ENCODE results near the gene CHKB.

DNA sequence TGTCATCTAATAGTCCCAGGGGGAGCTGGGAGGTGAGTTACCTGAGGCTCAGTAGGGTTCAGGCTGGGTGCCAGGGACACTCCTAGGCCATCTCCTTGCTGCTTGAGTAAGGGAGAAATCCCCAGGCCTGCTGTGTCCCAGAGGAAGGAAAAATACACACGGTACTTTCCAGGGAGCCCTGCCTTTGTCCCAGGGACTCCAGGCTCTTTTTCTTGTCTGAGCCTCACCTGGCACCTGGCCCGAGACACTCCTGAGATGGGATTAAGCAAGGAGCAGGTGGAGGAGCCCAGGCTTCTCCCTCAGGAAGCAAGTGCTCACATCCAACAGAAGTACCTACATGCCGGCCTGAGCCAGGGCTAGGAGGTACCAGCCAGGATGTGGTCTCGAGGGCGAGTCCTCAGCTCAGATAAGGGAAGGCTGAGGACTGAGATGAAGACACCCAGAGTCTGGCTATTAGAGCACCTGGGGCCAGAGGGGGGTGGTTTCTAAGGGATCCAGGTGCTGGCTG lies 37.8 kb downstream of the CHKB start:
- TF ChIP-seq POLR2A (IDR thresholded peaks at IDR 0.05): no peak
- TF ChIP-seq, protein P1, sequence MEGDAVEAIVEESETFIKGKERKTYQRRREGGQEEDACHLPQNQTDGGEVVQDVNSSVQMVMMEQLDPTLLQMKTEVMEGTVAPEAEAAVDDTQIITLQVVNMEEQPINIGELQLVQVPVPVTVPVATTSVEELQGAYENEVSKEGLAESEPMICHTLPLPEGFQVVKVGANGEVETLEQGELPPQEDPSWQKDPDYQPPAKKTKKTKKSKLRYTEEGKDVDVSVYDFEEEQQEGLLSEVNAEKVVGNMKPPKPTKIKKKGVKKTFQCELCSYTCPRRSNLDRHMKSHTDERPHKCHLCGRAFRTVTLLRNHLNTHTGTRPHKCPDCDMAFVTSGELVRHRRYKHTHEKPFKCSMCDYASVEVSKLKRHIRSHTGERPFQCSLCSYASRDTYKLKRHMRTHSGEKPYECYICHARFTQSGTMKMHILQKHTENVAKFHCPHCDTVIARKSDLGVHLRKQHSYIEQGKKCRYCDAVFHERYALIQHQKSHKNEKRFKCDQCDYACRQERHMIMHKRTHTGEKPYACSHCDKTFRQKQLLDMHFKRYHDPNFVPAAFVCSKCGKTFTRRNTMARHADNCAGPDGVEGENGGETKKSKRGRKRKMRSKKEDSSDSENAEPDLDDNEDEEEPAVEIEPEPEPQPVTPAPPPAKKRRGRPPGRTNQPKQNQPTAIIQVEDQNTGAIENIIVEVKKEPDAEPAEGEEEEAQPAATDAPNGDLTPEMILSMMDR (IDR thresholded peaks at IDR 0.05): no peak
